ENCODE data around the gene MARK2. TPM values are rescaled to one million over a fixed set of nuclear protein-coding genes. Genes with fewer than 3 reads are reported as not detected.
"Not testable (repeated sequence)": the region's sequence is repeated elsewhere in the genome, so short reads cannot be mapped to it uniquely, and the experiment has no call there.

MARK2 gene
- 57.1 and 59.8 TPM in 2 replicates for total RNA-seq

- intact Hi-C loops (cut with micrococcal nuclease) = loop anchor here (1.0 to 5.0 kb wide), 8 partner anchors 26 to 478 kb away; partner anchors contain the start of genes ATL3, OTUB1, SPINDOC and TRMT112
Observed at GRCh38 chr11:63838678-63839507, at the start of gene MARK2. Gene MARK2, plus strand, starts transcription at chr11:63839110. Its CDS starts 397 bp downstream, at chr11:63839507.

GRCh38 chr11:63791495-63792167, 47.3 kb upstream of the MARK2 start:
- intact Hi-C loops (cut with micrococcal nuclease) = no loop called here

- intact Hi-C loops (cut with micrococcal nuclease) = no loop called here
Observed at GRCh38 chr11:63793161-63793560, 45.7 kb upstream of the MARK2 start.

- intact Hi-C loops (cut with micrococcal nuclease) = no loop called here
Observed at GRCh38 chr11:63795066-63795465, 43.8 kb upstream of the MARK2 start.

- intact Hi-C loops (cut with micrococcal nuclease) = no loop called here
Observed at GRCh38 chr11:63800921-63801320, 38.0 kb upstream of the MARK2 start.

GRCh38 chr11:63802637-63803414, 36.1 kb upstream of the MARK2 start:
- intact Hi-C loops (cut with micrococcal nuclease) = no loop called here

- intact Hi-C loops (cut with micrococcal nuclease) = no loop called here
Observed at GRCh38 chr11:63804259-63804658, 34.7 kb upstream of the MARK2 start.

- intact Hi-C loops (cut with micrococcal nuclease) = no loop called here
Observed at GRCh38 chr11:63805844-63806415, 33.0 kb upstream of the MARK2 start.

- intact Hi-C loops (cut with micrococcal nuclease) = not testable (repeated sequence)
Observed at GRCh38 chr11:63810383-63810782, 28.5 kb upstream of the MARK2 start.

GRCh38 chr11:63811522-63811921, 27.4 kb upstream of the MARK2 start:
- intact Hi-C loops (cut with micrococcal nuclease) = no loop called here

GRCh38 chr11:63813035-63813562, 25.8 kb upstream of the MARK2 start, which contains the start of gene SPINDOC:
Gene SPINDOC, plus strand, starts transcription at chr11:63813456. Its CDS starts 231 bp downstream, at chr11:63813687.
- intact Hi-C loops (cut with micrococcal nuclease) = loop anchor here (1.0 kb wide), 2 partner anchors 25 to 45 kb away; partner anchors contain the start of gene ZFTA

- intact Hi-C loops (cut with micrococcal nuclease) = loop anchor here (1.0 kb wide), 2 partner anchors 25 to 45 kb away; partner anchors contain the start of gene ZFTA
Observed at GRCh38 chr11:63813563-63814382, 25.1 kb upstream of the MARK2 start.

- intact Hi-C loops (cut with micrococcal nuclease) = no loop called here
Observed at GRCh38 chr11:63814383-63814736, 24.6 kb upstream of the MARK2 start.

GRCh38 chr11:63816166-63816565, 22.7 kb upstream of the MARK2 start:
- intact Hi-C loops (cut with micrococcal nuclease) = no loop called here

- intact Hi-C loops (cut with micrococcal nuclease) = no loop called here
Observed at GRCh38 chr11:63816732-63817131, 22.2 kb upstream of the MARK2 start.

GRCh38 chr11:63817758-63818498, 21.0 kb upstream of the MARK2 start:
- intact Hi-C loops (cut with micrococcal nuclease) = no loop called here

GRCh38 chr11:63818609-63819008, 20.3 kb upstream of the MARK2 start:
- intact Hi-C loops (cut with micrococcal nuclease) = no loop called here

GRCh38 chr11:63821411-63821810, 17.5 kb upstream of the MARK2 start:
- intact Hi-C loops (cut with micrococcal nuclease) = no loop called here

- intact Hi-C loops (cut with micrococcal nuclease) = no loop called here
Observed at GRCh38 chr11:63826471-63827190, 12.3 kb upstream of the MARK2 start.
